GM12891 (cell line): ENCODE measurements around the gene SYMPK.
"Not testable (repeated sequence)": the region's sequence is repeated elsewhere in the genome, so short reads cannot be mapped to it uniquely, and the experiment has no call there.

Experiments
- DNase-seq: peaks from one replicate; pipeline ENCODE4 v3.0.0; 2011; ENCODE audit warnings: low spot score; ENCODE audit not compliant: insufficient read length
- FAIRE-seq: peaks from 2 replicates; lab custom pipeline; 2011; peaks lifted over from hg19 to GRCh38; lab: Jason Lieb, UNC
- PAX5 ChIP-seq: IDR thresholded peaks from 2 replicates; pipeline ENCODE4 v1.6.1; 2011; ENCODE audit warnings: low read length, moderate library complexity, mild to moderate bottlenecking; ENCODE audit not compliant: insufficient read depth, severe bottlenecking
- POLR2A ChIP-seq: IDR thresholded peaks from 2 replicates; pipeline ENCODE4 v1.6.1; 2011; ENCODE audit warnings: low read depth, low read length, control low read depth
- POLR2AphosphoS5 ChIP-seq: IDR thresholded peaks from 2 replicates; pipeline ENCODE4 v1.6.1; 2011; ENCODE audit warnings: low read depth, low read length, control low read depth
- POU2F2 ChIP-seq: IDR thresholded peaks from 2 replicates; pipeline ENCODE4 v1.6.1; 2011; ENCODE audit warnings: low read depth, mild to moderate bottlenecking, control low read depth, low read length, moderate library complexity
- SPI1 ChIP-seq: IDR thresholded peaks from 2 replicates; pipeline ENCODE4 v1.6.1; 2011; ENCODE audit warnings: low read depth, low read length, control low read depth
- TAF1 ChIP-seq: IDR thresholded peaks from 2 replicates; pipeline ENCODE4 v1.6.1; 2011; ENCODE audit warnings: low read depth, low read length, control low read depth

The SYMPK gene

DNA sequence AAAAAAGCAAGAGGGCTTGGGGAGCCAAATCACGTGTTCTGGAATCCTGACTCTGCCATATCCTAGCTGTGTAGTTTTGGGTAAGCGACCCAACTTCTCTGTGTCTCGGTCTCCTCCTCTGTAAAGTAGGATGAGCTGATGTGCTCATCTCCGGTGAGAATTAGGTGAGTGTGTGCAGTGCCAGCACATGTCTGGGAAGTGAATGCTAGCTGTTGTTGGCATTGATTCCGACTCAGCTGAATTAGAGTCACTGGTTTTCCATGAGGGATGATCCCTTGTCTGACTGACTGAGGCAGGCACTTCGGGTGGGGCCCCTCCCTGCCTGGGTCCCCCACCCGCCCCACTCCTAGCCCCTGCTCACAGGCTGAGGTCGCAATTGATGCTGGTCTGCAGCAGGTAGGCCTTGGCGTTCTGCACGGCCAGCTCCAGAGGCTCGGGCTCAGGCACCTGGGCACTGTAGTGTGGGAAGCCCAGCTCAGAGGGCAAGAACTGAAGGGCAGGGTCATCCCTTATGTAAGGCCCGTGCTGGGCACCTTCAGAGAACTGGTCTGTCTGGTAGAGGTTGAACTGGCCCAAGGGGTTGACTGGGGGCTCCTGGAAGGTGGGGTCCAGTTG, 48.7 kb downstream of the SYMPK start:
- DNase-seq (no peak), FAIRE-seq (no peak)
- TF ChIP-seq TAF1 (no peak), POLR2AphosphoS5 (no peak), PAX5 (no peak), POU2F2 (no peak), SPI1 (no peak), POLR2A (no peak)

DNA sequence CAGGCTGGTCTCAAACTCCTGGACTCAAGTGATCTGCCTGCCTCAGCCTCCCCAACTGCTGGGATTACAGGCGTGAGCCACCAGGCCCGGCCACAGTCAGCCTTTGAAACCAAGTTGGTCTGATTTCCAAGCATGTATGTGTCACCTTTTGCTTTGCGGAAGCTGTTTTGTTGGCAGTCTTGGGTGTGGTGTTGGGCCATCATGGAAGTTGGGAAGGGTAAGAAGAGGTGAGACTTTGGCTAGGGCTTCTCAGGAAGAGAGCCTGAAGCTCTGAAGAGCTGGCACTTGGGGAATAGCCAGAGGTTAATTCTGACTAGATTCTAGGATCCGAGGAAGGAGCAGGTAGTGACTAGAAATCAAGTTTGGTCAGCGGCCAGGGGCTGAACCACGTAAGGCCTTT, 50.6 kb downstream of the SYMPK start:
- TF ChIP-seq PAX5, result no peak
- no peak for TF ChIP-seq POLR2A
- no peak for TF ChIP-seq SPI1
- TF ChIP-seq POU2F2, result no peak
- TF ChIP-seq TAF1, result no peak
- TF ChIP-seq POLR2AphosphoS5, result no peak
- no peak for DNase-seq
- FAIRE-seq, result no peak

DNA sequence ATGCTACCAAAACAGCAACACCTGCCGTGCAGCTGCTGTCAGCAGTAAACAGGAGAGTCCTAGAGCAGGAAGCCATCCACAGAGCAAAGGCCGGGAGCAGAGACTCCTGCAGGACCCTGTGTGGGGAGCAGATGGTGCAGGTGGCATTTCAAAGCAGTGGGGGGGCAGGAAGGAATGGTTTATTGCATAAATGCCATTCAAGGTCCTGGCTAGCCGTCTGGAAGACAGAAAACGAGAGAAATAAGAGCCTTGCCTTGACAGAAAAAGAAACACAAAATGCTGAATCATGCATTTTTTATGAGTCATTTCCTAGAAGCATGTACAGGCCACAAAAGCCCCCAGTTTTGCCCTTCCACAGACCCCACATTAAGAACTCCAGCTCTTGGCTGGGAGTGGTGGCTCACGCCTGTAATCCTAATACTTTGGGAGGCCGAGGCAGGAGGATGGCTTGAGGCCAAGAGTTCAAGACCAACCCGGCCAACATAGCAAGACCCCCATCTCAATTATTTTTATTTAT, 53.2 kb downstream of the SYMPK start:
- DNase-seq (no peak), FAIRE-seq (peak; percentile 45)
- TF ChIP-seq POLR2AphosphoS5 (no peak), SPI1 (no peak), POLR2A (no peak), POU2F2 (no peak), PAX5 (no peak), TAF1 (no peak)

DNA sequence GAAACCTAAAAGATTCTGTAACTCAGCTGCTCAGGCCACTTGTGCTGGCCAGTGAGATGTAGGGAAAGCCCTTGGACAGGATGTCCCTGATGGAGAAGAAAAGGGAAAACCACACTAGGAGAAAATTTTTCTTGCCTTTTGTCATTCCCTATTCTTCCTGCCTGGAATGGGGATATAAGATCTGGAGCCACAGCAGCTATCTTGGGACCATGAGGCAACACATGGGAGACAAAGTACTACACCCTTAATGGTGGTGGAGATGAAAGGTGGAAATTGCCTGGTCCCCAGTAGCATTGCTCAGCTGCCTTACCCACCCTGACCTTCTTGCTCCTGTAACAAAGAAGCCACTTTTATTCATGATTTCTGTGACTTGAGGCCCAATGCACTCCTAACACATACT, 57.2 kb downstream of the SYMPK start:
- no peak for DNase-seq
- FAIRE-seq, result no peak
- TF ChIP-seq POLR2A (no peak), TAF1 (no peak), POU2F2 (no peak), SPI1 (no peak), POLR2AphosphoS5 (no peak), PAX5 (no peak)

DNA sequence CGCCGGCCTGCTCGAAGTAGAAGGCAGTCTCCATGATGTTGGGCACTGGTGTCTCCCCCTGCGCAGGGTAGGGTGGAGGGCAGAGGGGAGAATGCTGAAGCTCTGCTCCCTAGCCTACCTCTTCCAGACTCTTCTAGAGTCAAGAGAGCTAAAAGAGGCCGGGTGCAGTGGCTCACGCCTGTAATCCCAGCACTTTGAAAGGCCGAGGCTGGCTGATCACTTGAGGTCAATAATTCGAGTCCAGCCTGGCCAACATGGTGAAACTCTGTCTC, 58.1 kb downstream of the SYMPK start:
- no peak for FAIRE-seq
- TF ChIP-seq POLR2A (no peak), PAX5 (no peak), TAF1 (no peak), SPI1 (no peak), POLR2AphosphoS5 (no peak), POU2F2 (no peak)
- DNase-seq, result no peak

DNA sequence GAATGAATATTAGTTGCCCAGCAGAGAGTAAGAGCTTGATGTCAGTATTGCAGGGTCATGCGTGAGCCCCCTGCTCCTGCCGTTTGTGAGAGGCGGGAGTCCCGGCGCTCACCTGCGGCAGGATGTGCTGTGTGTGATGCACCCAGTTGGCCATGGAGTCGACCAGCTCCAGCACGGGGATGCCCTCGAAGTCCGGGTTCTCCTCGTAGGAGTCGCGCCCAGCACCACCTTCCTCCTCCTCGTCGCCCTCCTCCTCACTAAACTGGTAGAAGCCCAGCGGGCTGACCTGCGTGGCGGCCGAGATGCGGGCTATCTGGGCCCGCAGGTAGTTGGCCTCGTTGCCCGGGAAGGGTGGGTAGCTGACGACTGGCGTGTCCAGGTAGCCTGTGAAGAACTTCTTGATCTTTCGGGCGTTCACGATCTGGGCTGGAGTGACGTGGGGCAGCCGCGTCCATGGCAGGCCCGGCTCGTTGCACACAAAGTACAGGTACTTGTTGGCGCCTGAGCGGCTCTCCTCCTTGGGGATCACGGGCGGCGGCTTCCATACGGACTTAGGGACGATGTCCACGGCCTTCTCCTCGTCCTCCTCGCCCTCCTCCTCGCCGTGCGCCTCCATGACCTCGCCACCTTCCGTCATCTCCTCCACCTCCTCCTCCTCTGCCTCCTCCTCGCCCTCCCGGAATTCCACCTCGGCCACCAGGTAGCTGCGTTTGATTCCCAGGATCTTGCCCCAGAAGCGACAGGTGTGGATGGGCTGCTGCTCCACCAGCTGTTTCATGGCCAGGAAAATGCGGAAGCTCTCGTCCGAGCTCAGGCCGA, 58.6 kb downstream of the SYMPK start:
- FAIRE-seq (no peak), DNase-seq (no peak)
- TF ChIP-seq SPI1 (no peak), POLR2AphosphoS5 (no peak), PAX5 (no peak), POU2F2 (no peak), TAF1 (no peak), POLR2A (no peak)

DNA sequence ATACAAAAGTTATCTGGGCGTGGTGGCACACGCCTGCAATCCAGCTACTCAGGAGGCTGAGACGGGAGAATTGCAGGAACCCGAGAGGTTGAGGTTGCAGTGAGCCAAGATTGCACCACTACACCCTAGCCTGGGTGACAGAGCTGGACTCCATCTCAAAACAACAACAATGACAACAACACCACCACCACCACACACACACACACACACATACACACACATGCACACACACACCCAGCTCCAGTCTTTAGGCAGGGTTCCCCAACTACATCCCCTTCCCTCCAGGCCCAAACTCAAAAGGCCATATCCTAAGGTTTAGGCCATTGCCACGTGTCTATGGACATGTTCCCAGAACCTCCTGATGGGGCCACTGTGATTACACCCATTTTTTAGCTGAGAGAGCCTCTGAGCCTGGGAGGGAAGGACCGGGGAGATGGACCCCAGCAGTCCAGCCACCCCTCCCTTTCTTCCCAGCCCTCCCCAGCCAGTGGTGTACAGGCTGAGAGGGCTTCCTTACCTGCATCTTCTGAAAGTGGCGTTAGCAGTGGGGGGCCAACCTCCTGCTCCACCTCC, 61.3 kb downstream of the SYMPK start:
- DNase-seq, result no peak
- no peak for TF ChIP-seq PAX5
- no peak for TF ChIP-seq POLR2A
- TF ChIP-seq SPI1, result no peak
- no peak for TF ChIP-seq TAF1
- no peak for TF ChIP-seq POLR2AphosphoS5
- TF ChIP-seq POU2F2, result no peak
- peak; percentile 38 for FAIRE-seq

DNA sequence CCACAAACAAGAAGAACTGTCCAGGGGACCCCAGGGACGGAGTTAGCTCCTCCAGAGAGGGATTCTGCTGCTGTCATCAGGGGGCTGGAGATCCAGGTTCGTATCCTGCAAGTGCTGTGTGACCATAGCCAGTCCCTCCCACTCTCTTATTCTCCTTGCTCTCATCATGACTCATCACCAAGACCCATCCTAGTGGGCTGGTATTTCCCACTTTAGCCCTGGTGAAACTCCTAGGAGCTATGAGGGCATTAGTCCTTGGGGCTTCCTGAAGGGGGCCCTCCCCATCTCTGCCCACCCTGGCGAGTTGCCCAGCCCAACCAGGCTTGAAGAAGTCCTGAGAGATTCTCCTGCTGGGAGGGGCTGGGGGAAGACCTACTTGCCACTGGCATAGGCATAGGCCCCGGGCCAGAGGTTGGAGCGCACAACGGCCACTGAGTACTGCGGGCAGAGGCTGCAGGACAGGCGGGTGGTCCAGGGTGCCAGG, 62.8 kb downstream of the SYMPK start:
- FAIRE-seq (peak; percentile 26), DNase-seq (no peak)
- TF ChIP-seq SPI1, result no peak
- no peak for TF ChIP-seq POU2F2
- no peak for TF ChIP-seq TAF1
- no peak for TF ChIP-seq POLR2A
- no peak for TF ChIP-seq POLR2AphosphoS5
- TF ChIP-seq PAX5, result no peak

DNA sequence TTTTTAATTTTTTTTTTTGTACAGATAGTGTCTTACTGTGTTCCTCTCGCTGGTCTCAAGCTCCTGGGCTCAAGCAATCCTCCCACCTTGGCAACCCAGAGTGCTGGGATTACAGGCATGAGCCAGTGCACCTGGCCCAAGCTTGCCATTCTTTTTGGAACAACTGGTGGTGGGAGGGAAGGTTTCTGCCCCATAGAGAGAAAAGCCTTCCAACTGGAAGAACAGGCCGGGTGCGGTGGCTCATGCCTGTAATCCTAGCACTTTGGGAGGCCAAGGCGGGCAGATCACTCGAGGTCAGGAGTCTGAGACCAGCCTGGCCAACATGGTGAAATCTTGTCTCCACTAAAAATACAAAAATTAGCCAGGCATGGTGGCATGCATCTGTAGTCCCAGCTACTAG, 63.4 kb downstream of the SYMPK start:
- FAIRE-seq, DNase-seq: not testable (repeated sequence)
